CD4-positive, alpha-beta T cell treated with Interleukin-15 for 1 hour (primary cell): ENCODE results near the gene MCMBP.
"Not testable (repeated sequence)": the region's sequence is repeated elsewhere in the genome, so short reads cannot be mapped to it uniquely, and the experiment has no call there.

Experiments
- DNase-seq: peaks from one replicate; pipeline ENCODE4 v3.0.0-alpha.2; 2020

Gene MCMBP

GRCh38 chr10:119827430-119827829 is 45.2 kb downstream of the MCMBP start:
- DNase-seq: no peak

GRCh38 chr10:119826771-119827170 is 45.9 kb downstream of the MCMBP start:
- DNase-seq: no peak

- DNase-seq: no peak
These were observed 48.3 kb downstream of the MCMBP start for GRCh38 chr10:119824299-119824698.

GRCh38 chr10:119821182-119821581 is 51.5 kb downstream of the MCMBP start:
- no peak for DNase-seq

- DNase-seq: no peak
These were observed 53.8 kb downstream of the MCMBP start for GRCh38 chr10:119818889-119819270.

GRCh38 chr10:119817991-119818888 is 54.4 kb downstream of the MCMBP start:
- DNase-seq: peak; percentile 30

- DNase-seq: no peak
These were observed 57.0 kb downstream of the MCMBP start for GRCh38 chr10:119815671-119816070.

GRCh38 chr10:119812684-119813083 is 60.0 kb downstream of the MCMBP start:
- DNase-seq: no peak

GRCh38 chr10:119811122-119811521 is 61.5 kb downstream of the MCMBP start:
- DNase-seq: no peak

GRCh38 chr10:119807960-119808697 is 64.5 kb downstream of the MCMBP start:
- DNase-seq: no peak

GRCh38 chr10:119806334-119807130 is 66.1 kb downstream of the MCMBP start:
- DNase-seq: no peak

GRCh38 chr10:119805702-119806230 is 66.9 kb downstream of the MCMBP start:
- DNase-seq: no peak

GRCh38 chr10:119803264-119803663 is 69.4 kb downstream of the MCMBP start:
- DNase-seq: no peak

GRCh38 chr10:119801998-119802538 is 70.6 kb downstream of the MCMBP start:
- no peak for DNase-seq

GRCh38 chr10:119801176-119801575 is 71.5 kb downstream of the MCMBP start:
- DNase-seq: no peak

- no peak for DNase-seq
These were observed 76.6 kb downstream of the MCMBP start for GRCh38 chr10:119796039-119796438.

GRCh38 chr10:119795101-119795500 is 77.5 kb downstream of the MCMBP start:
- not testable (repeated sequence) for DNase-seq

GRCh38 chr10:119786117-119786769 is 86.4 kb downstream of the MCMBP start:
- DNase-seq: no peak

GRCh38 chr10:119784340-119785067 is 88.1 kb downstream of the MCMBP start:
- no peak for DNase-seq

GRCh38 chr10:119783665-119784027 is 89.0 kb downstream of the MCMBP start:
- DNase-seq: no peak

- no peak for DNase-seq
These were observed 89.5 kb downstream of the MCMBP start for GRCh38 chr10:119782981-119783664.
